Right atrium auricular region (tissue), 2 donors: ENCODE data around the gene DNM1. TPM values are rescaled to one million over a fixed set of nuclear protein-coding genes. Genes with fewer than 3 reads are reported as not detected.
A peak's percentile ranks its signal among the peaks of the same experiment; 100 is the strongest.
"Not testable (repeated sequence)": the region's sequence is repeated elsewhere in the genome, so short reads cannot be mapped to it uniquely, and the experiment has no call there.

Experiments used
- DNase-seq: peaks from one replicate; pipeline ENCODE4 v3.0.0-alpha.2; 2019; ENCODE audit warnings: low spot score
- H3K27ac ChIP-seq, 2 donors: fragments of 200-600 bp; sonication (generic); 1 replicate in 1 of 2; 2 replicates in 1 of 2; pipeline ENCODE4 v1.5.1; 2016 to 2019
- H3K27me3 ChIP-seq, 2 donors: fragments of 200-600 bp; sonication (generic); one replicate each; pipeline versions ENCODE4 v1.5.1 to v1.6.0; 2017 to 2019
- H3K36me3 ChIP-seq: fragments of 200-600 bp; sonication (generic); one replicate; pipeline ENCODE4 v1.5.1; 2016
- H3K4me1 ChIP-seq, 2 donors: fragments of 200-600 bp; sonication (generic); one replicate each; pipeline versions ENCODE4 v1.5.1 to v1.6.0; 2017 to 2019
- H3K4me3 ChIP-seq, 2 donors: fragments of 200-600 bp; sonication (generic); 1 replicate in 1 of 2; 2 replicates in 1 of 2; pipeline ENCODE4 v1.5.1; 2017 to 2019; ENCODE audit warnings: mild to moderate bottlenecking in 1 of 2, moderate library complexity in 1 of 2
- H3K9me3 ChIP-seq, 2 donors: fragments of 200-600 bp; sonication (generic); one replicate each; pipeline ENCODE4 v1.5.1; 2019
- CTCF ChIP-seq, 2 donors: fragments of 200-600 bp; sonication (generic); IDR thresholded peaks; one replicate each; pipeline ENCODE4 v1.5.1; 2019; ENCODE audit warnings: antibody characterized with exemption in 2 of 2
- total RNA-seq, 2 donors: library from RNA; depleted of rRNA; stranded (reverse); fragments of >200 nt; gene quantifications; one replicate each; pipeline ENCODE4 v1.1.0, GENCODE V29; 2016

The DNM1 gene
- total RNA-seq, 2 donors from 2014 or later = 2.5 to 3.9 TPM

DNA sequence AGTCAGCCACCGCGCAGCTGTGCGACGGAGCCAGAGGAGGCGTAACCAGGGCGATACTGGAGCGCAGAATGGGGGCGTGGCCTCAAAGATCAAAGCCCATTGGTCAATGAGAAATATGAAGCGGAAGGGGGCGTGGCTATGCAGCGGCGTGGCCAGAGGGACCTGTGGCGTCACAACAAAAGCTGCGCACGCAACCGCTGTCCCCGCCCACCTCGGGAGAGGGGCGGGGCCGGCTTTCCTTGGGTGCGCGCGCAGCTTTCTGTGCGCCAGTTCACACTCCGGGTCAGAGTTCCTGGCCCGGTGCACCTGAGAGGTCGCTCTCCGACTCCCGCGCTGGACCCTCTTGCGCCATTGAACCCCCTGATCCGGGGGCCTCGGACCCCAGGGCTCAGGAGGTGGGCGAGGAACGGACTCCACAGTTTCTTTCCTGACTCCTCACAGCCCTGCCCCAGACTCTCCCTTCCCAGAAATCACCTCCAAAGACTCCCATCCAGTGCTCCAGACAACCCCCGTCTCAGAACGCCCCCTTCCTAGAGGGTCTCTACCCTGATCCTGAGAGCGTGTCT lies 72.9 kb downstream of the DNM1 start, which contains the start of gene SWI5:
SWI5 (plus strand) TSS at position 269 of the 566 bp plus-strand sequence.
- peak within 1 kb of the TSS; percentile 90 to 97 for H3K27ac ChIP-seq
- TF ChIP-seq CTCF (IDR thresholded peaks at IDR 0.05) = no peak
- peak within 1 kb of the TSS; percentile 86 to 96 for H3K4me3 ChIP-seq
- H3K9me3 ChIP-seq = no peaks in the 10 kb centered on the region
- peak; percentile 100 for DNase-seq
- peaks cover 0 to 41% of the 10 kb centered on the region in 2 donors for H3K4me1 ChIP-seq
- no peaks in the 10 kb centered on the region for H3K27me3 ChIP-seq
- peaks cover 22% of the 10 kb centered on the region for H3K36me3 ChIP-seq

- TF ChIP-seq CTCF (IDR thresholded peaks at IDR 0.05) = no peak
- Histone ChIP-seq H3K4me3 (peak overlapping the region; percentile 54 to 86), H3K27ac (peak overlapping the region; percentile 83 to 85), H3K9me3 (no peaks in the 10 kb centered on the region), H3K27me3 (no peaks in the 10 kb centered on the region), H3K36me3 (peaks cover 17% of the 10 kb centered on the region), H3K4me1 (peaks cover 0 to 41% of the 10 kb centered on the region in 2 donors)
- DNase-seq = peak; percentile 65
Observed at GRCh38 chr9:128276574-128277270, 73.5 kb downstream of the DNM1 start.

DNA sequence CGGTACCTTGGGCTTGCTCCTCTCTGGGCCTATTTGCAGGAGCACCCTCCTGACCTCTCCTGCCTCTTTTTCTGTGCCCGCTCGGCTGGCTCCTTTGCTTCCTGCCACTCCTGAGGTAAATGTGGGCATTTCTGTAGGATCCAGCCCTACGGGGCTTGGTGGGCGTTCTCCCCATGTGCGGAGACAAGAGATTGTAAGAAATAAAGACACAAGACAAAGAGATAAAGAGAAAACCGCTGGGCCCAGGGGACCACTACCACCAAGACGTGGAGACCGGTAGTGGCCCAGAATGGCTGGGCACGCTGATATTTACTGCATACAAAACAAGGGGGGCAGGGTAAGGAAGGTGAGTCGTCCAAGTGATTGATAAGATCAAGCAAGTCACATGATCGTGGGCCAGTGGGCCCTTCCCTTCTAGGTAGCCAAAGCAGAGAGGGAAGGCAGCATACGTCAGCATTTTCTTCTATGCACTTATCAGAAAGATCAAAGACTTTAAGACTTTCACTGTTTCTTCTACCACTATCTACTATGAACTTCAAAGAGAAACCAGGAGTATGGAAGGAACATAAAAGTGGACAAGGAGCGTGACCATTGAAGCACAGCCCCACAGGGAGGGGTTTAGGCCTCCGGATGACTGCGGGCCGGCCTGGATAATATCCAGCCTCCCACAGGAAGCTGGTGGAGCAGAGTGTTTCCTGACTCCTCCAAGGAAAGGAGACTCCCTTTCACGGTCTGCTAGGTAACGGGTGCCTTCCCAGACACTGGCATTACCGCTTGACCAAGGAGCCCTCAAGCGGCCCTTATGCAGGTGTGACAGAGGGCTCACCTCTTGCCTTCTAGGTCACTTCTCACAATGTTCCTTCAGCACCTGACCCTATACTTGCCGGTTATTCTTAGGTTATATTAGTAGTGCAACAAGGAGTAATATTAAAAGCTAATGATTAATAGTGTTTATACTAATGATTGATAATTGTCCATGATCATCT lies 76.2 kb downstream of the DNM1 start:
- H3K9me3 ChIP-seq, H3K27me3 ChIP-seq, DNase-seq, H3K4me3 ChIP-seq, H3K36me3 ChIP-seq: not testable (repeated sequence)
- peak overlapping the region in 1 of 2 donors; percentile 2 for H3K27ac ChIP-seq
- peaks cover 0 to 32% of the 10 kb centered on the region in 2 donors for H3K4me1 ChIP-seq

- DNase-seq = no peak
- Histone ChIP-seq H3K4me3 (no peak overlapping the region), H3K36me3 (peaks cover under 1% of the 10 kb centered on the region), H3K27ac (no peak overlapping the region), H3K9me3 (no peaks in the 10 kb centered on the region), H3K4me1 (peaks cover 0 to 25% of the 10 kb centered on the region in 2 donors), H3K27me3 (no peaks in the 10 kb centered on the region)
- TF ChIP-seq CTCF (IDR thresholded peaks at IDR 0.05) = no peak
Observed at GRCh38 chr9:128280084-128280622, 77.0 kb downstream of the DNM1 start.

DNA sequence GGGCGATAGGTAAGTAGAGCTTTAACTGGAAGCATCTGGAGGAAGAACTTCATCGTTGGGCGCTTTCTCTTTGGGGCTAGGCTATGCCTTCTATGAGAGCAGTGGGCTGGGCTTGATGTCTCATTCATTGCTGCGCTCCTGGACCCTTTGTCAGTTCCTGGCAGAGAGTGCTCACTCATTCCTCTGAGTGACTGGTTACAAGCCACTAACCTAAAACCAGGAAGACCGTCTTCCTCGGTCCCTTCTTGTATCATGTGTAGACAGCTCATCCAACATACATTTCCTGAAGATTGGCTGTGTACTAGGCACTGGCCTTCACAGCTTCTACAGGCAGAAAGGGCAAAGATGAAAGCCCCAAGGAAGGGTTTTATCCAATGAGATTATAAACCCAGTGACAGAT lies 79.3 kb downstream of the DNM1 start:
- no peak for TF ChIP-seq CTCF (IDR thresholded peaks at IDR 0.05)

More for the DNA sequence above, 79.3 kb downstream of the DNM1 start:
- Histone ChIP-seq H3K4me3 (no peak overlapping the region), H3K9me3 (no peaks in the 10 kb centered on the region), H3K27ac (no peak overlapping the region), H3K4me1 (peaks cover 0 to 20% of the 10 kb centered on the region in 2 donors), H3K36me3 (peaks cover 18% of the 10 kb centered on the region), H3K27me3 (no peaks in the 10 kb centered on the region)
- DNase-seq = no peak
